GM18951 (cell line): ENCODE measurements around the gene NRXN3.

ENCODE experiments used
- POLR2A ChIP-seq: IDR thresholded peaks from 4 replicates; pipeline ENCODE4 v1.6.1; 2011; ENCODE audit warnings: mild to moderate bottlenecking; ENCODE audit not compliant: insufficient read length, insufficient read depth; ENCODE audit errors: extremely low read depth
- in situ Hi-C: fragments of 300-500 bp; cut with MboI; formaldehyde crosslinking; loops from one replicate; pipeline ENCODE4 v1.12.0; 2022; ENCODE audit warnings: low sequenced_read_pairs, mixed read lengths, inconsistent platforms; ENCODE audit not compliant: unreplicated experiment

The NRXN3 gene

DNA sequence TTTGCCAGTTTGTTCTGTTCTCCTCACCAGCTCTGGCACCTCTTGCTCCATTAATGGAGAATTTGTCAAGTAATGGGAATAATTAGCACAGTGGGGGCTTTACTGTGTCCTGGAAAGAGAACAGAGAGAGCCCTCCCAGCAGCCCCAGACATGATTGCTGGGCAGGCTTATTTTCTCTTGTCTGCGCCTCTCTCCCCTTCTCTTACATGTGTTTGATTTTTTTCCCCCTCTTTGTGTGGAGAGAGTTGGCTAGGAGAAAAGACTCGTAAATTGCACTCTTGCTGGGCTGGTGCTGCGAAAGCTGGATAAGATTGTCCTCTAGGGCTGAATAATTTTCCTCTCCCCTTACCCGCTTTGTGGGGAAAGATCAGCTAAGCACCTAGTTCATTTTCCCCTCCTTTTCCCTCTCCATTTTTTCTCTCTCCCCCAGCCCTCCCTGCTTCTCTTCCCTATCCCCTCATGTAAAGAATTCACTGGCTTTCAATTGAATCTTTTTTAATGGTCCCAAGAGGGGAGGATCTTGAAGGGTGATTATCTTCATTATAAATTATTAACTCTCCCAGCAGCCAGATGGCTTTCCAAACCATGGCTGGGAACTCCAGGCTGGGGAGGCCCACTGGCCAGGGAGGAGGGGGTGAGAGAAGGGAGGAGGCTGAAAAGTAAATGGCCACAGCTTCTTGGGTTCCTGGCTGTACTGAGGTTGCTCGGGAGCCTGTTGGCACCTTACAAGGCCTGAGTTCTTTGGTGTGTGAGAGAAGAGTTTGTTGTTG is 62.2 kb downstream of the NRXN3 start:
- no peak for TF ChIP-seq POLR2A
- in situ Hi-C loops, result no loop called here

DNA sequence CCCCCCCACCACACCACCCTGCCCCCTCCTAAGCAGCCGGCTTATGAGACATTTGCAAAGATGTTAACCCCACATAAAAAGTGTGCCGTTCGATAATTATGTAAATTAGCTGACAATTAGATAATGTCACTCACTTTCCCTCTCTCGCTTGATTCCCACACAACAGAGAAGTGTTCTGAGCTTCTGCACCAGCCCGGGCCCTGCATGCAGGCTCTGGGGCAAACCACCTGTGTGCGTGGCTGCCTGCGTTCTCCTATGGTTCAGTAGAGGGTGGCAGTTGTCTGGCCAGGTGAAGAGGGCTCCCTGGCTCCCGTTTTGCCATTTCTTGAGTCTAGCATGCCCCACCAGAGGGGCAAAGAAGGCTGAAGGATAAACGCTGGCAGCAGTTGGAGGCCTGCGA is 68.0 kb downstream of the NRXN3 start:
- in situ Hi-C loops, result no loop called here
- TF ChIP-seq POLR2A, result no peak

DNA sequence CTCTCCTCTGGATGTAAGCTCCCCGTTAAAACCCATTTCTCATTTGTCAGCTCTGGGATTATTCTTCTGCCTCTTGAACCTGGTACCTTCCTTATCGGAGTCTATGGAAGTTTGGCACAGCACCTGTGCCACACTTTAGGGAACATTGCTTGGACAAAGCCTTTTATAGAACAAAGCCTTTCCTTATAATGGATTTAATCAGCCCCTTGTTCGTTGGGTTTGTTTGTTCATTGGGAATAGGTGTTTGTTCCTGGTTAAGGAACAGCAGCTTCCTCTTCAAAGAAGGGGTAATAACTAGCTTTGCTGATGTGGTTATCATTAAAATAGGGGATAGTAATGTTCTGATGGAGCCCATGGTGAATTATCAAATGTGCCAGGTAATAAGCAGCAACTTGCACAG is 70.4 kb downstream of the NRXN3 start:
- TF ChIP-seq POLR2A, result no peak
- in situ Hi-C loops, result no loop called here

DNA sequence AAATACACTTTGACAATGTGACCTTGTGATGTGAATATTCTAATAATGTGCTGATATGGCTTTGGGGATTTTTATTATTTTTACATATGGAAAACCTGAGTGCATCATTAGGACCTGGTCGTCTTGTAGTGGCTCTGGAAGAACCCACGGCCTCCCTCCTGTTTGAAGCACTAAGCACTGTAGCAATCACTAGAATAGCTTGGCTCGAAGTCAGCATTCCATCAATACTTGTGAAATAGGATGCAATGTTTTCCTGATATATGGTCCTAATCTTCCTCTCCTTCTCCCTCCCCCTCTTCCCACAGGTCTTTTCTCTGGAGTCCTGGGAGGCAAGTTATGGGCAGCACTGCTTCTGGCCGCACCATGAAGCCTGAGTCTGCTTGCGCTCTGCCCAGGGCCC is 71.9 kb downstream of the NRXN3 start:
- TF ChIP-seq POLR2A, result no peak
- in situ Hi-C loops, result no loop called here

DNA sequence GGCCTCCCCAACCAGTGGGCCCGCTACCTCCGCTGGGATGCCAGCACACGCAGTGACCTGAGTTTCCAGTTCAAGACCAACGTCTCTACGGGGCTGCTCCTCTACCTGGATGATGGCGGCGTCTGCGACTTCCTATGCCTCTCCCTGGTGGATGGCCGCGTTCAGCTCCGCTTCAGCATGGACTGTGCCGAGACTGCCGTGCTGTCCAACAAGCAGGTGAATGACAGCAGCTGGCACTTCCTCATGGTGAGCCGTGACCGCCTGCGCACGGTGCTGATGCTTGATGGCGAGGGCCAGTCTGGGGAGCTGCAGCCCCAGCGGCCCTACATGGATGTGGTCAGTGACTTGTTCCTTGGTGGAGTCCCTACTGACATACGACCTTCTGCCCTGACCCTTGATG is 73.0 kb downstream of the NRXN3 start:
- no peak for TF ChIP-seq POLR2A
- in situ Hi-C loops, result no loop called here

DNA sequence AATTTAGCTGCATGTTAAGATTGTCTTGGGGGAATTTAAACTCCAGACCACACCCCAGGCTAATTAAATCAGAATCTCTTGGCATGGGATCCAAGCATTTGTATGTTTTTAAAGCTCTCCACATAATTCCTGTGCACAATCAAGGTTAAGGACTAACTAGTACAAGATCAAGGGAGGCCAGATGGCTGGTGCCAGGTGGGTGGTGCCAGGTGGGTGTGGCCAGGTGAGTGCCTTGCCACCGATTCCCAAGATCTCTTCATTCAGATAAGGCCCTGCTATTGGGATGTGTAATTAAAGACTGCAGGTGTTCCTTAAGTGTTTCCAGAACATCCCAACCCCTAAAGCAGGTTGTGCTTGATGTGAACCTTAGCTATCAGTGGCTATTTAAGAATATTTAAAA is 75.1 kb downstream of the NRXN3 start:
- no peak for TF ChIP-seq POLR2A
- in situ Hi-C loops, result no loop called here

DNA sequence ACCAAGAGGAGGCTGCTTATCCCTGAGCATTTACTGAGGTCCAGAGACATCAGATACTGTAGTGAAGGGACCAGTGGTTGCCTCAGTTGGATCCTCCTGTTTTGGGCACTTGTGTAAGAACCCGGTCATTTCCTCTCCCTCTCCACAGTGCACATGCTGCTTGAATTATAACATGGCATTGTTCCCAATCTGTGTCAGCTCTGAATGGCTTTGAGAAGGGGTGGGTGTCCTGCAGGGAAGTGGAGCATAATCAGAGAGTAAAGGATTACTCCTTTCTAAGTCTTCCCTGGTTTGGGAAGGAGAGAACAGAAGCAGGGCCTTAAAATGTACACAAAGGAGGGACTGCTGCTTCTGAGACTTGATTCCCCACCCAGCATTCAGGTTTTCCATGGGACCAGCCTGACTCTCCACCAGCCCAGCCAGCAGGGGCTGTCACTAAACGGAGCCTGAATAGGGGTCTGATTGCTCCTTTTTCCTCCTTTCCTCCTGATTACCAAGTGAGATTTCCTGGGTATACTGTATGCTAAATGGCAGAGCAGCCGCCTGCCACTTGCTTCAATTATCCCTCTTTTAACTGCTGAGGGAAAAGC is 78.4 kb downstream of the NRXN3 start:
- in situ Hi-C loops, result no loop called here
- no peak for TF ChIP-seq POLR2A

DNA sequence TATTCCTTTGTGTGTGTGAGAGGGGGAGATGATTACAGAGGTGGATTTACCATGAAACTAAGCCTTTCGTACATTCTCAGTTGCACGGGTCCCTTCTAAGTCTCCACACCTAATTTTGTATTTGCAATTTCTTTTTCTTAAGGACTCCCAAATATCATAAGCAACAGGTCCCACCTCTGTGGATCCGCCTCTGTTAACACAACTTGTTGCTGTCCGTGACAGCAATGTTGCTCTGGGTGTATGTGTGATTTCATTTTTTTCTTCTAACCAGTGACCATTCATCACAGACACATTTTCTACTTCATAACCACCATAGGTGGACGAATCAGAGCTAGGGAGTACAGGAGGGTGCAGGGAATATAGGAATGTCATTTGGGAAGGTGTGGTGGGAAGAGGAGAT is 81.1 kb downstream of the NRXN3 start:
- in situ Hi-C loops, result no loop called here
- TF ChIP-seq POLR2A, result no peak

DNA sequence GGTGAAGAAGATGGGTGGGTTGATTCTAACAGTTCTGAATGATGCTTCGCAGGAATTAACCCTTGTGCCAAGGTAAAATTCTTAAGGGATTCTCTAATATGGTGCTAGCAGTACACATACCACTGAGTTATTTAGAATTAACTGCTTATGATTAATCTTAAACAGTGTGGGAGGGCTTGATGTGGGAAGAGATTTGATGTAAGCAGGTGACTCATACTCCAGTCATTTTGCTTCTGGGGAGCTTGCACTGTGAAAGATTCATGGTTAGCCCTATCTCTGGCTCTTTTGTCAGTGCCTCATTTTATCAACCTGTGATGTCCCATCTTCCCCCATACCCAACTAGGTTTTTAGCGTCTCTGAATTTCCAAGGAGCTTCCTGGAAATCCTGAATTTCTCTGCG is 83.8 kb downstream of the NRXN3 start:
- no peak for TF ChIP-seq POLR2A
- in situ Hi-C loops, result no loop called here

DNA sequence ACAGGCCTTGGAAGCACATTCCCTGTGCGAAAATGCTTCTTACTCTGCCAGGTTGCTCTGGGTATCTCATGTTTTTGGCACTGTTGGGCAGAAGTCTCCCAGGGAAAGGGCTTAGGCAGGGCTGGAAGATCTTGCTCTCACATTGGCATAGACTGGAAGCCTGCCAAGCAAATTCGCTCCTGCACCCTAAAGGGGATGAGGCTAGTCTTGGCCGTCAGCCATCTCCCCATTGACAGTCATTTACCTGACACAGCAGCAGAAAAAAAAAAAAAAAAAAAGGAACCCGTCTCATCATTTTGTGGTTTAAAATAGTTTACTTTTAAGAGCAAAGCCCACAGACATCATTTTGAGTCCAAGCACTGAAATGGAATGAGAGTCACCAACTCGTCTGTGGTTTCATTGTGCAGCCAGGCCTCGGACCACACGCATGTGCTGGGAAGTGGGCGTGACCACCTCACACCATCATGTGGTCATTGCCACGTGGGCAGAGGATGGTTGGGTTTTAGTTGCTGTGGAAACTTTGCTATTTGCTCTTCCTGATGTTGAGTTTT is 84.8 kb downstream of the NRXN3 start:
- in situ Hi-C loops, result no loop called here
- no peak for TF ChIP-seq POLR2A

DNA sequence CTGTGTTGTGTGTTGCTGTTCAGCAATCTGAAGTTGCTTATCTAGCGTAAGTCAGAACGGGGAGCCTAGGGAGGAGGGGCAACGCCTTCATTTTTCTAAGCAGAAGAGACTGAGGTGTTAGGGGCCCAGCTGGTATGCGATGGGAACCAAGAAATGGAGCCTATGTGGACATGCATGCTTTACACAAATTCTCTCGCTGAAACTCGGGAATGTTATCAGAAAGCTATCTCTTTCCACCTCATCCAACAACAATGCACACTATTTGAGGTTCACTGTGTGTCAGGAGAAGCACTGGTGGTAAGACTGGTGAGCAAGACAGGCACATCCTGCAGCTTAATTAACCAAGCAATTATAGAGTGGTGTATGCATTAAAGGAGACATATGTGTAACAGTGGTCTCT is 89.7 kb downstream of the NRXN3 start:
- no peak for TF ChIP-seq POLR2A
- in situ Hi-C loops, result no loop called here

DNA sequence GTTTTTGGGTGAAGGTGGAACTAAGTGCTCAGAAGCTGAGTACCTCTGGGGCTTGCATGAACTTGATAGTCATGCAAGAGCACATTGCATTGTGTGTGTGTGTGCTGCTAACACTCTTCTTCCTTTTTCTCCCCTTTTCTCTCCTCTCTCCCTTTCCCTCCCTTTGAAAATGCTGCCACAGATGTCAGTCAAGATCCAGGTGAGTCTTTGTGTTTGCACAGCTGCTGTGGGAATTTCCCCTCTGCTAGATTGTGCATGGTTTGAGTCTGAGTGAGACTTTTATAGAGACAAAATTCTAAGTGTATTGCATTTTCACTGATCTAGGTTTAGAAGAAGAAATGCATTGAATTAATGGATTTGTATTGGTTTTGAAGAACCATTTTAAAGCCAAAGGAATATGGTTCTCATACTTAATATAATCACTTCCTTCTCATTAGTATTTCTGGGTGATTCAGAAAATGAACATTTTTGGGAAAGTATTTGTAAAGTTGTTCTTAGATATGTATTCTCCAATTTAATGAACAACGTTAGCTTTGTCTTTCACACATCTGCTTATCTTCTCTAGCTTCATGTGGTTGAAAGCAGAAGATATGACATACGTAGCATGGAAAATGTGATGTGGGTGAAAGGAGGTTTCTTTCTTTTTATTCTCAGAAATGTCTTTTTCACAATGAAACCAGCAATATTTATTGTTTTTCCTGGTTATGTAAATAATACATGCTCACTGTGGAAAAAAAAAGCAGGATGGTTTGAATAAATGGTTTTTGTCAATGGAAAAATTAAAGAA is 108.5 kb downstream of the NRXN3 start:
- TF ChIP-seq POLR2A, result no peak
- in situ Hi-C loops, result no loop called here

DNA sequence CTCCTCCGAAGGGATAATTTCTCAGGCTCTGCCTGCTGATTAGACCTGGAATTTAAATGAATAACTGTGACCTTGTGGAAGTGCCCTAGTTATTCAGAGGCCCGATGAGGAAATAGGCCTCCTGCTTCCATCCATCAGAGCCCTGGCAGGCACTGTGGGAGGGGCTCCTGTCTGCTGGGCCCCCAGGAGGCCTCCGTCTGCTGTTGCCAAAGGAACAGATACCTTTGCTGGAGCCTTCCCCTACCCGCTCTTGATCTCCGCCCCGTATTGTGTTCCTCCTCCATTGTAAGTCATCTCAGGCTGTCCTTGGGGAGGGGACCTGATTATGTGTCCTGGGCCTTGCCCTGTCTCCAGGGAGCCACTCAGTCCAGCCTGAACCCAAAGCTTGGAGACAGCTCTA is 112.3 kb downstream of the NRXN3 start:
- no peak for TF ChIP-seq POLR2A
- in situ Hi-C loops, result no loop called here
